Right atrium auricular region (tissue), 2 donors: ENCODE measurements around the gene C21orf91. TPM values are rescaled to one million over a fixed set of nuclear protein-coding genes. Genes with fewer than 3 reads are reported as not detected.

ENCODE experiments used
- DNase-seq: peaks from one replicate; pipeline ENCODE4 v3.0.0-alpha.2; 2019; ENCODE audit warnings: low spot score
- H3K27ac ChIP-seq, 2 donors: fragments of 200-600 bp; sonication (generic); 1 replicate in 1 of 2; 2 replicates in 1 of 2; pipeline ENCODE4 v1.5.1; 2016 to 2019
- H3K27me3 ChIP-seq, 2 donors: fragments of 200-600 bp; sonication (generic); one replicate each; pipeline versions ENCODE4 v1.5.1 to v1.6.0; 2017 to 2019
- H3K36me3 ChIP-seq: fragments of 200-600 bp; sonication (generic); one replicate; pipeline ENCODE4 v1.5.1; 2016
- H3K4me1 ChIP-seq, 2 donors: fragments of 200-600 bp; sonication (generic); one replicate each; pipeline versions ENCODE4 v1.5.1 to v1.6.0; 2017 to 2019
- H3K4me3 ChIP-seq, 2 donors: fragments of 200-600 bp; sonication (generic); 1 replicate in 1 of 2; 2 replicates in 1 of 2; pipeline ENCODE4 v1.5.1; 2017 to 2019; ENCODE audit warnings: mild to moderate bottlenecking in 1 of 2, moderate library complexity in 1 of 2
- H3K9me3 ChIP-seq, 2 donors: fragments of 200-600 bp; sonication (generic); one replicate each; pipeline ENCODE4 v1.5.1; 2019
- CTCF ChIP-seq, 2 donors: fragments of 200-600 bp; sonication (generic); IDR thresholded peaks; one replicate each; pipeline ENCODE4 v1.5.1; 2019; ENCODE audit warnings: antibody characterized with exemption in 2 of 2
- total RNA-seq, 2 donors: library from RNA; depleted of rRNA; stranded (reverse); fragments of >200 nt; gene quantifications; one replicate each; pipeline ENCODE4 v1.1.0, GENCODE V29; 2016

C21orf91 gene
- total RNA-seq, 2 donors from 2014 or later = 3.9 to 5.3 TPM

GRCh38 chr21:17797967-17798366 lies 21.2 kb downstream of the C21orf91 start:
- H3K9me3 ChIP-seq = no peaks in the 10 kb centered on the region
- DNase-seq = no peak
- TF ChIP-seq CTCF (IDR thresholded peaks at IDR 0.05) = no peak
- H3K4me3 ChIP-seq = no peak overlapping the region
- H3K4me1 ChIP-seq = peaks cover 0 to 12% of the 10 kb centered on the region in 2 donors
- H3K36me3 ChIP-seq = peaks cover 6% of the 10 kb centered on the region
- no peaks in the 10 kb centered on the region for H3K27me3 ChIP-seq
- no peak overlapping the region for H3K27ac ChIP-seq

- H3K4me3 ChIP-seq = no peak overlapping the region
- H3K36me3 ChIP-seq = peaks cover 12% of the 10 kb centered on the region
- H3K27me3 ChIP-seq = no peaks in the 10 kb centered on the region
- H3K4me1 ChIP-seq = peaks cover 0 to 12% of the 10 kb centered on the region in 2 donors
- H3K27ac ChIP-seq = no peak overlapping the region
- no peak for TF ChIP-seq CTCF (IDR thresholded peaks at IDR 0.05)
- H3K9me3 ChIP-seq = no peaks in the 10 kb centered on the region
- DNase-seq = no peak
Measured at GRCh38 chr21:17796503-17796902, 22.7 kb downstream of the C21orf91 start.

GRCh38 chr21:17796037-17796403 lies 23.1 kb downstream of the C21orf91 start:
- H3K27me3 ChIP-seq = no peaks in the 10 kb centered on the region
- H3K36me3 ChIP-seq = peaks cover 12% of the 10 kb centered on the region
- no peaks in the 10 kb centered on the region for H3K9me3 ChIP-seq
- TF ChIP-seq CTCF (IDR thresholded peaks at IDR 0.05) = no peak
- H3K4me3 ChIP-seq = no peak overlapping the region
- no peak overlapping the region for H3K27ac ChIP-seq
- H3K4me1 ChIP-seq = peaks cover 0 to 12% of the 10 kb centered on the region in 2 donors
- DNase-seq = no peak

GRCh38 chr21:17795146-17796036 lies 23.8 kb downstream of the C21orf91 start:
- no peak overlapping the region for H3K27ac ChIP-seq
- no peak for DNase-seq
- H3K4me3 ChIP-seq = no peak overlapping the region
- H3K4me1 ChIP-seq = peaks cover 0 to 12% of the 10 kb centered on the region in 2 donors
- H3K27me3 ChIP-seq = no peaks in the 10 kb centered on the region
- H3K9me3 ChIP-seq = no peaks in the 10 kb centered on the region
- H3K36me3 ChIP-seq = peaks cover 12% of the 10 kb centered on the region
- no peak for TF ChIP-seq CTCF (IDR thresholded peaks at IDR 0.05)

- Histone ChIP-seq H3K4me1 (peaks cover 0 to 12% of the 10 kb centered on the region in 2 donors), H3K36me3 (peaks cover 12% of the 10 kb centered on the region), H3K27me3 (no peaks in the 10 kb centered on the region), H3K4me3 (peak overlapping the region in 1 of 2 donors; percentile 29), H3K9me3 (no peaks in the 10 kb centered on the region), H3K27ac (no peak overlapping the region)
- no peak for DNase-seq
- no peak for TF ChIP-seq CTCF (IDR thresholded peaks at IDR 0.05)
Measured at GRCh38 chr21:17794518-17795145, 24.5 kb downstream of the C21orf91 start.
